Skeletal muscle satellite cell (primary cell): ENCODE results near the gene KLHDC4.

ENCODE experiments used
- H3K27me3 ChIP-seq: 2 replicates; pipeline ENCODE4 v1.7.0; 2013; ENCODE audit warnings: low read length; ENCODE audit not compliant: control insufficient read depth, insufficient read depth
- H3K36me3 ChIP-seq: 2 replicates; pipeline ENCODE4 v1.7.0; 2013; ENCODE audit warnings: mild to moderate bottlenecking, control low read depth, low read length; ENCODE audit not compliant: insufficient read depth
- H3K4me1 ChIP-seq: 2 replicates; pipeline ENCODE4 v1.7.0; 2013; ENCODE audit warnings: low read length; ENCODE audit not compliant: control insufficient read depth, insufficient read depth
- H3K4me2 ChIP-seq: 2 replicates; pipeline ENCODE4 v1.7.0; 2013; ENCODE audit warnings: mild to moderate bottlenecking, low read length
- H3K4me3 ChIP-seq: 2 replicates; pipeline ENCODE4 v1.7.0; 2013; ENCODE audit warnings: low read length
- H3K9ac ChIP-seq: 2 replicates; pipeline ENCODE4 v1.7.0; 2013; ENCODE audit warnings: mild to moderate bottlenecking, low read depth, low read length, moderate library complexity
- H3K9me3 ChIP-seq: replicated peaks from 2 replicates; pipeline ENCODE4 v1.7.0; 2013; ENCODE audit warnings: mild to moderate bottlenecking, control low read depth, low read length

Gene KLHDC4

DNA sequence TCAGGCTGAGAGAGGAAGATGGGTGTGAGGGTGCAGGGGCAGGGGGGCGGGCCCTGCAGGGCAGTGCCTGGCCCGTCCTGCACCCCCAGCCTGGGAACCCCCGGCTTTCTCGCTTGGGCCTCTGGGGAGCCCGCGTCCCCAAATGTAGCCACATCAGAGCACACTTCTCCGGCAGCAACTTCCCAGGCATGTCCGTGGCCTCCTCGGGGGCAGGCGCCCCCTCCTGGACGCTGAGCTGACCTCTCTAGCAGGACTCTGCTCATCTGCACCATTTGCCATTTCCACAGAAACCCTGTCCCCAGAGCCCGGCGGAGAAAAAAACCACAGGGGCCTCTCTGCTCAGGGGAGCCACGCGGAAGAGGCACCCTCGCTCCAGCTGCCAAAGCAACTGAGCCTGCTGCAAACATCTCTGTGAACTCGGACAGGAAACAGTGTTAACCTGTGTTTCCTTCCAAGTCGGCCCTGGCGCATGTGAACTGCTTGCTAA lies 63.4 kb downstream of the KLHDC4 start:
- H3K4me2 ChIP-seq: no peak overlapping the region
- no peaks in the 10 kb centered on the region for H3K4me1 ChIP-seq
- H3K27me3 ChIP-seq: no peaks in the 10 kb centered on the region
- peaks cover 9% of the 10 kb centered on the region for H3K36me3 ChIP-seq
- no peak overlapping the region for H3K9ac ChIP-seq
- H3K9me3 ChIP-seq: no peaks in the 10 kb centered on the region
- H3K4me3 ChIP-seq: no peak overlapping the region

DNA sequence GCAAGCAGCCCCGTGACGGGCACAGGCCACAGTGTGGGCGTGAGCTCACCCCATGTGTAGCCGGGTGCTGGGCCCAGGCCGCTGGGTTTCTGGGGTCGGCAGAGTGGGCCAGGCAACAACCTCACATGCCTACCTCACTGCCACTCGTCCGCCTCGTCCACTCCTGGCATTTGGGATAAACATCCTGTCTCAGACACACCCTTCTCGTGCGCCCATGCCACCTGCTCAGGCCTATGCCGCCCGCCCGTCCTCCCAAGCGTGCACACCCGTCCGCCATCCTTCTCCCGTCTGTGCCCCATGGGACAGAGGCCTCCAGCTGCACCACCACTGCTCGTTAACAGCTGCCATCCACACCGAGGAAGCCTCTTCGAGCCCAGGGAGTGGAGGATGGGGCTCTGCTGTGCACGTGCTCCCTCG lies 64.3 kb downstream of the KLHDC4 start:
- H3K9me3 ChIP-seq: no peaks in the 10 kb centered on the region
- no peak overlapping the region for H3K4me3 ChIP-seq
- H3K9ac ChIP-seq: no peak overlapping the region
- H3K27me3 ChIP-seq: no peaks in the 10 kb centered on the region
- H3K4me2 ChIP-seq: no peak overlapping the region
- peaks cover 5% of the 10 kb centered on the region for H3K36me3 ChIP-seq
- no peaks in the 10 kb centered on the region for H3K4me1 ChIP-seq

DNA sequence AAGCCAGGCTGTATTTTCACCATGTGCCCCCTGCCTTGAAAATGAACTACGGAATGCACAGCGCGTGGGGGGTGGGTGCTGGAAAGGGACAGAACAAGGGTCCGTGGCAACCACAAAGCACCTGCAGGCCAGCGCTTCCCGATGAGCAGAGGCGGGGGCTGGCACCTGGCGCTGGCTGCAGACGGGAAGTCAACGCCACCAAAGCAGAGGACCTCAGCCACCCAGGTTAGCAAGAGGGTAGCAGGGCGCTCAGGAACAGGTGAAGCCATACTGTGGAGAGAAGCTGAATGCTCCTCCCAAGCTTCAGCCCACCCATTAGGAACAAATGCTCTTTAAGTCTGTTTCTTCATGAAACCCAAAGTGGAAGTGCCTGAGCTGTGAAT lies 64.7 kb downstream of the KLHDC4 start:
- no peaks in the 10 kb centered on the region for H3K27me3 ChIP-seq
- peaks cover 4% of the 10 kb centered on the region for H3K36me3 ChIP-seq
- H3K9me3 ChIP-seq: no peaks in the 10 kb centered on the region
- no peak overlapping the region for H3K9ac ChIP-seq
- H3K4me1 ChIP-seq: no peaks in the 10 kb centered on the region
- no peak overlapping the region for H3K4me3 ChIP-seq
- H3K4me2 ChIP-seq: no peak overlapping the region

- H3K27me3 ChIP-seq: no peaks in the 10 kb centered on the region
- no peak overlapping the region for H3K4me2 ChIP-seq
- peaks cover 7% of the 10 kb centered on the region for H3K36me3 ChIP-seq
- no peak overlapping the region for H3K4me3 ChIP-seq
- H3K9ac ChIP-seq: no peak overlapping the region
- no peaks in the 10 kb centered on the region for H3K9me3 ChIP-seq
- no peaks in the 10 kb centered on the region for H3K4me1 ChIP-seq
These were observed 65.2 kb downstream of the KLHDC4 start for GRCh38 chr16:87700406-87701077.

- H3K9me3 ChIP-seq: no peaks in the 10 kb centered on the region
- H3K4me3 ChIP-seq: no peak overlapping the region
- H3K27me3 ChIP-seq: no peaks in the 10 kb centered on the region
- no peak overlapping the region for H3K9ac ChIP-seq
- no peak overlapping the region for H3K4me2 ChIP-seq
- H3K4me1 ChIP-seq: no peaks in the 10 kb centered on the region
- peaks cover 7% of the 10 kb centered on the region for H3K36me3 ChIP-seq
These were observed 67.0 kb downstream of the KLHDC4 start for GRCh38 chr16:87698676-87699199.

DNA sequence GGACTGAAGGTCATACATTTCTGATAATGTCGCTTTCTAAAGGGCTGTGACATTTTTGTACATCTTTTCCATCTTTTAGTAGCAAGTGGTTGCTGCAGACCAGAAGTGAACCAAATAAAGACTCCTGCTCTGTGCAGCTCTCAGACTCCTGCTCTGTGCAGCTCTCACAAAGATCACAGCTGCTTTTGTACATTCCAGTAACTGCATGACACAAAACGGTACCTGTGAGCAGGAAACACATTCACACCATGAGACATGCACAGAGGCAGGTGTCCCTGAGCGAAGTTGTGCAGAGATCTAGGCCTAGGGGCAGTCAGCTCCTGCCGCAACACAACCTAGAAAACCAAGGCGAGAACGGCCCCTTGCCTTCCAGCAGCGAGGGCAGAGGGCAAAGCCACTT lies 67.5 kb downstream of the KLHDC4 start:
- Histone ChIP-seq H3K36me3 (peaks cover 7% of the 10 kb centered on the region), H3K27me3 (no peaks in the 10 kb centered on the region), H3K9ac (no peak overlapping the region), H3K4me2 (no peak overlapping the region), H3K9me3 (no peaks in the 10 kb centered on the region), H3K4me3 (no peak overlapping the region), H3K4me1 (no peaks in the 10 kb centered on the region)

GRCh38 chr16:87697792-87698191 lies 68.0 kb downstream of the KLHDC4 start:
- no peaks in the 10 kb centered on the region for H3K4me1 ChIP-seq
- no peaks in the 10 kb centered on the region for H3K9me3 ChIP-seq
- H3K36me3 ChIP-seq: peaks cover 7% of the 10 kb centered on the region
- no peak overlapping the region for H3K9ac ChIP-seq
- peaks cover 2% of the 10 kb centered on the region for H3K27me3 ChIP-seq
- no peak overlapping the region for H3K4me3 ChIP-seq
- H3K4me2 ChIP-seq: no peak overlapping the region

DNA sequence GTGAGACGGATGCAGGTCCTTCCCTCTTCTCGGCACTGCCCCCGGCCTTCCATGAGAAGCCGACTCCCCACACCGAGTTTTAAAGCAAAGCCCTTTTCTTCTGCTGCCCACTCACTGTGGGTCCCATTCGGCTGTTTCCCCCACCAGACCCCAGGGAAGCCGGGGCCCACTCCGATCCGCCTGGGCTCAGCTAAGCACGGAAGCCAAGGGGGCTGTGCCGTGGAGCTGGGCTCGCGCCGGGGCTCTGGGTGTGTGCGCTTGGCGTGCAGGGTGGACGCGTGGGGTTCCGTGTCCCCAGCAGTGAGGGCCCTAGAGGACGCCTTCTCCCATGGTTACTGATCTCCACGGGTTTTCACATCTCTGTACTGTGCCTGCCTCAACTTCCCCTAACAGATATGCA lies 68.5 kb downstream of the KLHDC4 start:
- H3K27me3 ChIP-seq: peaks cover 7% of the 10 kb centered on the region
- H3K4me2 ChIP-seq: no peak overlapping the region
- no peak overlapping the region for H3K9ac ChIP-seq
- peaks cover 7% of the 10 kb centered on the region for H3K36me3 ChIP-seq
- H3K9me3 ChIP-seq: no peaks in the 10 kb centered on the region
- no peaks in the 10 kb centered on the region for H3K4me1 ChIP-seq
- H3K4me3 ChIP-seq: no peak overlapping the region

- Histone ChIP-seq H3K4me3 (no peak overlapping the region), H3K4me2 (no peak overlapping the region), H3K4me1 (no peaks in the 10 kb centered on the region), H3K9me3 (no peaks in the 10 kb centered on the region), H3K9ac (no peak overlapping the region), H3K27me3 (peaks cover 13% of the 10 kb centered on the region), H3K36me3 (peaks cover 7% of the 10 kb centered on the region)
These were observed 69.1 kb downstream of the KLHDC4 start for GRCh38 chr16:87696726-87697125.

GRCh38 chr16:87695534-87695933 lies 70.3 kb downstream of the KLHDC4 start:
- Histone ChIP-seq H3K4me1 (no peaks in the 10 kb centered on the region), H3K9me3 (no peaks in the 10 kb centered on the region), H3K4me2 (no peak overlapping the region), H3K4me3 (no peak overlapping the region), H3K9ac (no peak overlapping the region), H3K27me3 (peaks cover 24% of the 10 kb centered on the region), H3K36me3 (peaks cover 4% of the 10 kb centered on the region)

DNA sequence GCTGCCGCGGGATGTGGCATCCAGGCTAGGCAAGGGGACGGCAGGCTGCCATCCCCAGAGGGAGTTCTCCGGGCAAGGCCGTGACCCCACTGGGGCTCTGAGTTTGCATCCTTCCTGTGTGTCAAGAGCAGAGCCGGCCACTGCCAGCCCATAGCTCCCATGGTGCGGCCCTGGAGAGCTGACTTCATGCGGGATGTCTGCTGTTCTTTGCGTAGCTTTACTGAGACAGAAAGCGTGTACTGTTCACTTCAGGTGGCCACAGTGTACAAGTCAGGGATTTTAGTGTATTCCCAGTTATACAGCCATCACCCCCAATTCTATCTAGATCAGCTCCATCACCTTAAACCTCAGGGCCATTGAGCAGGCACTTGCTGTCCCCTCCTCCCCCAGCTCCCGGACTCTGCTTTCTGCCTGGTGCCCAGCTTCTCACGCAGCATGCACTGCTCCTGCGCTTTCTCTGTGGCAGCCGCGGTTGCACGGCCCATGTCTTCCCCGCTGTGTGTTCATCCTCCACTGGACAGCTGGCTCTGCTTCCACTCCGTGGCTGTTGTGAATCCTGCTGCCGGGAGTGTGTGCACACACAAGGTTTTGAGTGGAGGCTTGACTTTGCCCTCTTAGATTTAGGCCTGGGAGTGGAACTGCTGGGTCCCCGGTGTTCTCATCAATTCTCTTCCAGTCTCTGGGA lies 71.2 kb downstream of the KLHDC4 start:
- no peaks in the 10 kb centered on the region for H3K4me1 ChIP-seq
- no peak overlapping the region for H3K4me3 ChIP-seq
- H3K9me3 ChIP-seq: no peaks in the 10 kb centered on the region
- H3K4me2 ChIP-seq: no peak overlapping the region
- no peak overlapping the region for H3K9ac ChIP-seq
- H3K27me3 ChIP-seq: peaks cover 29% of the 10 kb centered on the region
- peaks cover 4% of the 10 kb centered on the region for H3K36me3 ChIP-seq

DNA sequence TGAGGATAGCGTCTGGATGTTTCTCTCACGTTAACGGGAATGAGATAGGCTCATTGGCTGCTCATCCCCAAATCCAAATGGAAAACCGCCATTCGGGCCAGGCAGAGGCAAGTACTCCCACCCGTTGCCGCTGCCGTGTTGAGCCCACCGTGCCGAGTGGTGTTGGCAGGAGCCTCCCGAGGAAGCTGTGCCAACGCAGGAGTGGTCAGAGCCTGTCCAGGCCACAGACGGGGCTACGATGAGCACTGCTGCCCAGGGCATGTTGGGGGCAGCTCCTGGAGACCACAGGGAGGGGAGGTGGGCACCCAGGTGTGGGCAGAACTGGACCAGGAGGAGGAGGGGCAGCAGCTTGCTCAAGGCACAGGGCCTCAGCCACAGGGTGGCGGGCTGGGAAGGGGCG lies 72.0 kb downstream of the KLHDC4 start:
- Histone ChIP-seq H3K27me3 (peaks cover 31% of the 10 kb centered on the region), H3K4me3 (no peak overlapping the region), H3K4me2 (no peak overlapping the region), H3K4me1 (no peaks in the 10 kb centered on the region), H3K36me3 (peaks cover 4% of the 10 kb centered on the region), H3K9me3 (no peaks in the 10 kb centered on the region), H3K9ac (no peak overlapping the region)
